Loucy (cell line): ENCODE data around the gene HOMEZ.
"Not testable (repeated sequence)": the region's sequence is repeated elsewhere in the genome, so short reads cannot be mapped to it uniquely, and the experiment has no call there.

Experiments used
- H2AFZ ChIP-seq: fragments of 200-600 bp; sonication (generic); 2 replicates; pipeline ENCODE4 v1.6.0; 2016; ENCODE audit warnings: antibody characterized with exemption, mild to moderate bottlenecking, low read length, moderate library complexity
- H3F3A ChIP-seq: fragments of 200-600 bp; 2 replicates; pipeline ENCODE4 v1.6.0; 2016; ENCODE audit warnings: antibody characterized with exemption, low read depth, mild to moderate bottlenecking
- H3K27me3 ChIP-seq: fragments of 200-600 bp; sonication (generic); 2 replicates; pipeline ENCODE4 v1.6.1; 2014; ENCODE audit warnings: low read length, mild to moderate bottlenecking; ENCODE audit not compliant: insufficient read depth, poor library complexity, severe bottlenecking
- H3K36me3 ChIP-seq: fragments of 200-600 bp; sonication (generic); 2 replicates; pipeline ENCODE4 v1.6.1; 2016; ENCODE audit warnings: low read length; ENCODE audit not compliant: insufficient read depth
- H3K4me1 ChIP-seq: fragments of 200-600 bp; sonication (generic); 2 replicates; pipeline ENCODE4 v1.5.1; 2014; ENCODE audit warnings: low read length, mild to moderate bottlenecking; ENCODE audit not compliant: insufficient read depth, poor library complexity, severe bottlenecking
- H3K4me2 ChIP-seq: fragments of 200-600 bp; sonication (generic); 2 replicates; pipeline ENCODE4 v1.6.0; 2014; ENCODE audit warnings: antibody characterized with exemption, low read length, low read depth, mild to moderate bottlenecking; ENCODE audit not compliant: poor library complexity, severe bottlenecking
- H3K4me3 ChIP-seq: fragments of 200-600 bp; sonication (generic); 2 replicates; pipeline ENCODE4 v1.5.1; 2014; ENCODE audit warnings: low read length, mild to moderate bottlenecking, mixed read lengths; ENCODE audit not compliant: poor library complexity, severe bottlenecking
- H3K79me2 ChIP-seq: fragments of 200-600 bp; sonication (generic); 2 replicates; pipeline ENCODE4 v1.6.1; 2014; ENCODE audit warnings: low read length; ENCODE audit not compliant: insufficient read depth
- H3K9ac ChIP-seq: fragments of 200-600 bp; sonication (generic); 2 replicates; pipeline ENCODE4 v1.6.0; 2014; ENCODE audit warnings: mild to moderate bottlenecking, low read depth, low read length, moderate library complexity; ENCODE audit not compliant: poor library complexity, severe bottlenecking
- H3K9me2 ChIP-seq: fragments of 200-600 bp; sonication (generic); replicated peaks from 2 replicates; pipeline ENCODE4 v1.6.1; 2016; ENCODE audit warnings: low read depth, low read length, mixed read lengths
- H3K9me3 ChIP-seq: fragments of 200-600 bp; sonication (generic); 2 replicates; pipeline ENCODE4 v1.6.1; 2014; ENCODE audit warnings: mild to moderate bottlenecking, antibody characterized with exemption, low read length, low read depth; ENCODE audit not compliant: insufficient read depth
- H4K20me1 ChIP-seq: fragments of 200-600 bp; sonication (generic); 2 replicates; pipeline ENCODE4 v1.6.0; 2014; ENCODE audit warnings: antibody characterized with exemption, low read length, mild to moderate bottlenecking; ENCODE audit not compliant: insufficient read depth, poor library complexity, severe bottlenecking
- EZH2phosphoT487 ChIP-seq: fragments of 200-600 bp; IDR thresholded peaks from 2 replicates; pipeline ENCODE4 v1.6.1; 2018; ENCODE audit warnings: antibody characterized with exemption, mild to moderate bottlenecking, moderate library complexity, borderline replicate concordance
- TF ChIP-seq, protein P1 (sequence below): fragments of 200-600 bp; sonication (generic); conservative IDR thresholded peaks from 2 replicates; pipeline ENCODE4 v1.5.1; 2014; ENCODE audit warnings: mild to moderate bottlenecking, antibody characterized with exemption, low read length

HOMEZ gene

DNA sequence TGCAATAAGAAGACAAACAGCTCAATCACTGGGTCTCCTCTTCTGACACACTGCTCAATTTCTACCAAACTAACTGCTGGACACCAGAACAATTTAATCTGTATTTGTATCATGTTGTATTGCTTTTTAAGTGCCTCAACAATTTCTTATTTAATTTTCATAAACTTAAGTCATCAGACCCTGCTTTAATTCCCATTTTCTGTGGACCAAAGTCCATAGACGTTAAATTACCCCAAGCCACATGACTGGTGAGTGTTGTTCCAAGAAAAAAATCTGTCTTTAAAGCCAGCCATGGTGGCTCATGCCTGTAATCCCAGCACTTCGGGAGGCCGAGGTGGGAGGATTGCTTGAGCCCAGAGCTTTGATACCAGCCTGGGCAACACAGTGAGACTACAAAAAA, 8.7 kb downstream of the HOMEZ start:
- Histone ChIP-seq H3K4me2 (no peak overlapping the region), H3K9me2 (no peaks in the 10 kb centered on the region), H3K4me3 (no peak overlapping the region), H3F3A (no peaks in the 10 kb centered on the region; the same call in 1 of the 2 replicates), H4K20me1 (no peaks in the 10 kb centered on the region), H3K27me3 (no peaks in the 10 kb centered on the region), H3K36me3 (no peaks in the 10 kb centered on the region), H3K4me1 (peaks cover 3% of the 10 kb centered on the region), H2AFZ (no peak overlapping the region), H3K79me2 (no peaks in the 10 kb centered on the region), H3K9me3 (no peaks in the 10 kb centered on the region), H3K9ac (no peak overlapping the region)
- no peak for TF ChIP-seq EZH2phosphoT487
- TF ChIP-seq, protein P1, sequence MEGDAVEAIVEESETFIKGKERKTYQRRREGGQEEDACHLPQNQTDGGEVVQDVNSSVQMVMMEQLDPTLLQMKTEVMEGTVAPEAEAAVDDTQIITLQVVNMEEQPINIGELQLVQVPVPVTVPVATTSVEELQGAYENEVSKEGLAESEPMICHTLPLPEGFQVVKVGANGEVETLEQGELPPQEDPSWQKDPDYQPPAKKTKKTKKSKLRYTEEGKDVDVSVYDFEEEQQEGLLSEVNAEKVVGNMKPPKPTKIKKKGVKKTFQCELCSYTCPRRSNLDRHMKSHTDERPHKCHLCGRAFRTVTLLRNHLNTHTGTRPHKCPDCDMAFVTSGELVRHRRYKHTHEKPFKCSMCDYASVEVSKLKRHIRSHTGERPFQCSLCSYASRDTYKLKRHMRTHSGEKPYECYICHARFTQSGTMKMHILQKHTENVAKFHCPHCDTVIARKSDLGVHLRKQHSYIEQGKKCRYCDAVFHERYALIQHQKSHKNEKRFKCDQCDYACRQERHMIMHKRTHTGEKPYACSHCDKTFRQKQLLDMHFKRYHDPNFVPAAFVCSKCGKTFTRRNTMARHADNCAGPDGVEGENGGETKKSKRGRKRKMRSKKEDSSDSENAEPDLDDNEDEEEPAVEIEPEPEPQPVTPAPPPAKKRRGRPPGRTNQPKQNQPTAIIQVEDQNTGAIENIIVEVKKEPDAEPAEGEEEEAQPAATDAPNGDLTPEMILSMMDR, result no peak

DNA sequence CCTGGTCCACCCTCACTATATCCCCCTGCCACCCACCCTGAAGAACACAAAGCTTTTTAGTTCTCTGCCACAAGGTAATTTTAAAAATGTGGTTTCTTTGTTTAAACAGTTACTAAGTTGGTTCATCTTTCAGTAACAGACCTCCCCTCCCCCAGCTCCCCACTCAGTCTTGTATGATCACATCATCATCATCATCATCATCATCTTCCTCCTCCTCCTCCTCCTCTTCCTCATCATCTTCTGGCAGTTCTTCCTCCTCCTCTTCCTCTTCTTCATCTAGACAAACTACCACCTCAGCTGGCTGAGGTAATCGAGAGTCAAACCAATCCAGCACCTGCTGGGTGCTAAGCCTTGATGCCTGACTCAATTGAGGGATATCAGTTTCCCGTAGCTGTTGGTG, 10.5 kb downstream of the HOMEZ start:
- no peak overlapping the region for H3K9ac ChIP-seq
- H2AFZ ChIP-seq, result no peak overlapping the region
- TF ChIP-seq, protein P1, result no peak
- no peak for TF ChIP-seq EZH2phosphoT487
- H3K27me3 ChIP-seq, result no peaks in the 10 kb centered on the region
- H3K4me2 ChIP-seq, result no peak overlapping the region
- no peaks in the 10 kb centered on the region for H4K20me1 ChIP-seq
- no peaks in the 10 kb centered on the region for H3K9me2 ChIP-seq
- H3K9me3 ChIP-seq, result no peaks in the 10 kb centered on the region
- H3K36me3 ChIP-seq, result no peaks in the 10 kb centered on the region
- H3K4me1 ChIP-seq, result peaks cover 3% of the 10 kb centered on the region
- H3F3A ChIP-seq, result no peaks in the 10 kb centered on the region
- H3K79me2 ChIP-seq, result no peaks in the 10 kb centered on the region
- no peak overlapping the region for H3K4me3 ChIP-seq

DNA sequence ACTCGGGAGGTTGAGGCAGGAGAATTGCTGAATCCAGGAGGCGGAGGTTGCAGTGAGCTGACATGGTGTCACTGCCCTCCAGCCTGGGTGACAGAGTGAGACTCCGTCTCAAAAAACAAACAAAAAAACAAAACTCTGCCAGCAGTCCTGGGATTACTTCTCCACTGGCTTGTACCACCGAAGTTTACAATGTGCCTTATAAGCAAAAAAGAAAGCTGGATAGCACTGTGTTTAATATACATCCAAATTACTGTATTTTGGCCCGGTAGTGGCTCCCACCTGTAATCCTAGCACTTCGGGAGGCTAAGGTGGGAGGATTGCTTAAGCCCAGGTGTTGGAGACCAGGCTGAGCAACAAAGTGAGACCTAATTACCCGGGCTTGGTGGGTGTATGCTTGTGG, 16.7 kb downstream of the HOMEZ start:
- no peaks in the 10 kb centered on the region for H3F3A ChIP-seq
- no peak overlapping the region for H3K4me2 ChIP-seq
- TF ChIP-seq, protein P1, result no peak
- no peak for TF ChIP-seq EZH2phosphoT487
- H3K4me3 ChIP-seq, result no peak overlapping the region
- no peaks in the 10 kb centered on the region for H3K9me3 ChIP-seq
- no peaks in the 10 kb centered on the region for H4K20me1 ChIP-seq
- no peaks in the 10 kb centered on the region for H3K79me2 ChIP-seq
- no peak overlapping the region for H2AFZ ChIP-seq
- H3K27me3 ChIP-seq, result no peaks in the 10 kb centered on the region
- H3K4me1 ChIP-seq, result no peaks in the 10 kb centered on the region
- H3K9ac ChIP-seq, result no peak overlapping the region
- no peaks in the 10 kb centered on the region for H3K9me2 ChIP-seq
- H3K36me3 ChIP-seq, result no peaks in the 10 kb centered on the region

DNA sequence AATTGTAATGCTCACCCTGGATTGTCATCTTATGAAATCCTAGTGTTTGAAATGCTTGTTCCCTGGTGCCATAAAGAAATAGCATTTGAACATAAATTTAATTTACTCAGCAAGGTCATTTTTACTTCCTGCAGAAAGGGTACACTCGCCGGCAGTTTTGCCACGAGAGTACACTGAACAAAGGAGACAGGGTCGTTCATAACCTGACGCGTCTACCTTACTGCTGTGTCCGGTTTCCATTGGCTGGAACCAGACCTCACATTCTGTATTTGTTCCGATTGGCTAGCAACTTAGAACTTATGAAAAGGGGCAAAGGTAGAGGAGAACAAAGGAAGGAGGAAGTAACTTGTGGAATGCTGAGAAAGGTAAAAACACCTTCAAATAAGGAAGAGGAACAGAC, 25.1 kb downstream of the HOMEZ start:
- H3K79me2 ChIP-seq, H2AFZ ChIP-seq: not testable (repeated sequence)

More for the DNA sequence above, 25.1 kb downstream of the HOMEZ start:
- H3K4me1 ChIP-seq, H3K4me3 ChIP-seq, H3K9me2 ChIP-seq, H3K4me2 ChIP-seq, H3K9me3 ChIP-seq, H3K36me3 ChIP-seq, H3K9ac ChIP-seq, H3K27me3 ChIP-seq, H4K20me1 ChIP-seq, H3F3A ChIP-seq: not testable (repeated sequence)
